ENCODE measurements around the gene DCLRE1B.

DNA sequence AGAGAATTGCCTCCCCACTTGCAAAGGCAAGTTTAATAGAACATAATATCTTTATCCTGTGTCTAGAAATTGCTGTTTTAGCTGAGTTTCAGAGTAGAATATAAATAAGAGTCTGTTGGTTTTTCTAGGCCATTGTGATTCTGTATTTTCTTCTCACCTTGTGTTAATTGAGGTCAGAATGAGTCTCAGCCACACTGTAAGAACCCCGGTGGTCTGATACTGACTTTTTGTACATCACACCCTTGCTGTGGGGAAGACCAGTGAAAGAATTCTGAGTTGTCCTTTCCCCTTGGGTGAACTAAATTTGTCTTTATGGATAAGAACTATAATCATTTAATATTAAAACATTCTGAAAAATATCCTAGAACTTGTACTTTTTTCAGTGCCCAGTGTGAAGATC, 30.8 kb downstream of the DCLRE1B start:
- TF ChIP-seq, protein P1, sequence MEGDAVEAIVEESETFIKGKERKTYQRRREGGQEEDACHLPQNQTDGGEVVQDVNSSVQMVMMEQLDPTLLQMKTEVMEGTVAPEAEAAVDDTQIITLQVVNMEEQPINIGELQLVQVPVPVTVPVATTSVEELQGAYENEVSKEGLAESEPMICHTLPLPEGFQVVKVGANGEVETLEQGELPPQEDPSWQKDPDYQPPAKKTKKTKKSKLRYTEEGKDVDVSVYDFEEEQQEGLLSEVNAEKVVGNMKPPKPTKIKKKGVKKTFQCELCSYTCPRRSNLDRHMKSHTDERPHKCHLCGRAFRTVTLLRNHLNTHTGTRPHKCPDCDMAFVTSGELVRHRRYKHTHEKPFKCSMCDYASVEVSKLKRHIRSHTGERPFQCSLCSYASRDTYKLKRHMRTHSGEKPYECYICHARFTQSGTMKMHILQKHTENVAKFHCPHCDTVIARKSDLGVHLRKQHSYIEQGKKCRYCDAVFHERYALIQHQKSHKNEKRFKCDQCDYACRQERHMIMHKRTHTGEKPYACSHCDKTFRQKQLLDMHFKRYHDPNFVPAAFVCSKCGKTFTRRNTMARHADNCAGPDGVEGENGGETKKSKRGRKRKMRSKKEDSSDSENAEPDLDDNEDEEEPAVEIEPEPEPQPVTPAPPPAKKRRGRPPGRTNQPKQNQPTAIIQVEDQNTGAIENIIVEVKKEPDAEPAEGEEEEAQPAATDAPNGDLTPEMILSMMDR (IDR thresholded peaks at IDR 0.05; ENCODE audit: poor library complexity, severe bottlenecking), result no peak
- no peak for TF ChIP-seq POLR2AphosphoS5 (IDR thresholded peaks at IDR 0.05)
- TF ChIP-seq MXI1 (conservative IDR thresholded peaks at IDR 0.05; ENCODE audit: poor library complexity, severe bottlenecking), result no peak
- no peak for TF ChIP-seq EP300 (conservative IDR thresholded peaks at IDR 0.05; ENCODE audit: poor library complexity, severe bottlenecking)
- no peak for TF ChIP-seq EZH2 (IDR thresholded peaks at IDR 0.05; ENCODE audit: borderline replicate concordance, insufficient read depth, low read length, poor library complexity, severe bottlenecking)
- TF ChIP-seq, protein P2, sequence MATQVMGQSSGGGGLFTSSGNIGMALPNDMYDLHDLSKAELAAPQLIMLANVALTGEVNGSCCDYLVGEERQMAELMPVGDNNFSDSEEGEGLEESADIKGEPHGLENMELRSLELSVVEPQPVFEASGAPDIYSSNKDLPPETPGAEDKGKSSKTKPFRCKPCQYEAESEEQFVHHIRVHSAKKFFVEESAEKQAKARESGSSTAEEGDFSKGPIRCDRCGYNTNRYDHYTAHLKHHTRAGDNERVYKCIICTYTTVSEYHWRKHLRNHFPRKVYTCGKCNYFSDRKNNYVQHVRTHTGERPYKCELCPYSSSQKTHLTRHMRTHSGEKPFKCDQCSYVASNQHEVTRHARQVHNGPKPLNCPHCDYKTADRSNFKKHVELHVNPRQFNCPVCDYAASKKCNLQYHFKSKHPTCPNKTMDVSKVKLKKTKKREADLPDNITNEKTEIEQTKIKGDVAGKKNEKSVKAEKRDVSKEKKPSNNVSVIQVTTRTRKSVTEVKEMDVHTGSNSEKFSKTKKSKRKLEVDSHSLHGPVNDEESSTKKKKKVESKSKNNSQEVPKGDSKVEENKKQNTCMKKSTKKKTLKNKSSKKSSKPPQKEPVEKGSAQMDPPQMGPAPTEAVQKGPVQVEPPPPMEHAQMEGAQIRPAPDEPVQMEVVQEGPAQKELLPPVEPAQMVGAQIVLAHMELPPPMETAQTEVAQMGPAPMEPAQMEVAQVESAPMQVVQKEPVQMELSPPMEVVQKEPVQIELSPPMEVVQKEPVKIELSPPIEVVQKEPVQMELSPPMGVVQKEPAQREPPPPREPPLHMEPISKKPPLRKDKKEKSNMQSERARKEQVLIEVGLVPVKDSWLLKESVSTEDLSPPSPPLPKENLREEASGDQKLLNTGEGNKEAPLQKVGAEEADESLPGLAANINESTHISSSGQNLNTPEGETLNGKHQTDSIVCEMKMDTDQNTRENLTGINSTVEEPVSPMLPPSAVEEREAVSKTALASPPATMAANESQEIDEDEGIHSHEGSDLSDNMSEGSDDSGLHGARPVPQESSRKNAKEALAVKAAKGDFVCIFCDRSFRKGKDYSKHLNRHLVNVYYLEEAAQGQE (IDR thresholded peaks at IDR 0.05; ENCODE audit: borderline replicate concordance), result no peak
- TF ChIP-seq TAF1 (IDR thresholded peaks at IDR 0.05; ENCODE audit: low read depth), result no peak
